NCI-H1694 treated with DMSO at 0.1 percent for 48 hours (cell line): ENCODE results near the gene STAMBP.

Experiments
- DNase-seq: peaks from one replicate; lab custom pipeline; 2025; lab: John Stamatoyannopoulos, UW

Gene STAMBP

GRCh38 chr2:73906847-73907505 is 78.2 kb downstream of the STAMBP start:
- no peak for DNase-seq

- no peak for DNase-seq
Measured at GRCh38 chr2:73907840-73908452, 79.2 kb downstream of the STAMBP start.

GRCh38 chr2:73908689-73909652 is 80.2 kb downstream of the STAMBP start:
- DNase-seq = no peak

- no peak for DNase-seq
Measured at GRCh38 chr2:73910873-73911547, 82.2 kb downstream of the STAMBP start.

GRCh38 chr2:73911548-73912208 is 82.9 kb downstream of the STAMBP start:
- DNase-seq = no peak

- no peak for DNase-seq
Measured at GRCh38 chr2:73913414-73914054, 84.8 kb downstream of the STAMBP start.

GRCh38 chr2:73914667-73915066 is 85.9 kb downstream of the STAMBP start:
- no peak for DNase-seq

- DNase-seq = no peak
Measured at GRCh38 chr2:73915437-73915993, 86.8 kb downstream of the STAMBP start.

- DNase-seq = no peak
Measured at GRCh38 chr2:73916666-73917065, 87.9 kb downstream of the STAMBP start.

GRCh38 chr2:73917296-73917695 is 88.5 kb downstream of the STAMBP start:
- DNase-seq = no peak

- no peak for DNase-seq
Measured at GRCh38 chr2:73917696-73918207, 89.0 kb downstream of the STAMBP start.

GRCh38 chr2:73918856-73919255 is 90.1 kb downstream of the STAMBP start:
- DNase-seq = no peak

- no peak for DNase-seq
Measured at GRCh38 chr2:73919596-73920228, 91.0 kb downstream of the STAMBP start.

GRCh38 chr2:73920577-73921545 is 92.1 kb downstream of the STAMBP start:
- DNase-seq = no peak

- DNase-seq = no peak
Measured at GRCh38 chr2:73921581-73921980, 92.8 kb downstream of the STAMBP start.

GRCh38 chr2:73922681-73923080 is 93.9 kb downstream of the STAMBP start:
- no peak for DNase-seq
